ACC112 (cell line): ENCODE results near the gene CASZ1.

ENCODE experiments used
- H2AFZ ChIP-seq: fragments of 200-600 bp; sonication (generic); one replicate; pipeline ENCODE4 v1.6.0; 2017; ENCODE audit warnings: antibody characterized with exemption, low read length; ENCODE audit not compliant: unreplicated experiment
- H3K27ac ChIP-seq: fragments of 200-600 bp; sonication (generic); 2 replicates; pipeline ENCODE4 v1.5.1; 2014; ENCODE audit warnings: low read depth, mild to moderate bottlenecking, antibody characterized with exemption, low read length, moderate library complexity
- H3K27me3 ChIP-seq: fragments of 200-600 bp; sonication (generic); 2 replicates; pipeline ENCODE4 v1.6.1; 2014; ENCODE audit warnings: mild to moderate bottlenecking, antibody characterized with exemption, low read length, moderate library complexity, mixed read lengths; ENCODE audit not compliant: insufficient read depth
- H3K36me3 ChIP-seq: fragments of 200-600 bp; sonication (generic); 2 replicates; pipeline ENCODE4 v1.6.1; 2016; ENCODE audit warnings: mild to moderate bottlenecking, antibody characterized with exemption, low read length, moderate library complexity, mixed read lengths; ENCODE audit not compliant: insufficient read depth
- H3K4me1 ChIP-seq: fragments of 200-600 bp; sonication (generic); one replicate; pipeline ENCODE4 v1.6.1; 2016; ENCODE audit warnings: low read length, mixed read lengths; ENCODE audit not compliant: insufficient read depth, unreplicated experiment, control insufficient read depth
- H3K4me3 ChIP-seq: fragments of 200-600 bp; sonication (generic); 2 replicates; pipeline ENCODE4 v1.5.1; 2014; ENCODE audit warnings: mild to moderate bottlenecking, low read depth, low read length
- H3K79me2 ChIP-seq: fragments of 200-600 bp; sonication (generic); one replicate; pipeline ENCODE4 v1.6.0; 2016; ENCODE audit warnings: low read length; ENCODE audit not compliant: control insufficient read depth, unreplicated experiment, insufficient read depth

Gene CASZ1

DNA sequence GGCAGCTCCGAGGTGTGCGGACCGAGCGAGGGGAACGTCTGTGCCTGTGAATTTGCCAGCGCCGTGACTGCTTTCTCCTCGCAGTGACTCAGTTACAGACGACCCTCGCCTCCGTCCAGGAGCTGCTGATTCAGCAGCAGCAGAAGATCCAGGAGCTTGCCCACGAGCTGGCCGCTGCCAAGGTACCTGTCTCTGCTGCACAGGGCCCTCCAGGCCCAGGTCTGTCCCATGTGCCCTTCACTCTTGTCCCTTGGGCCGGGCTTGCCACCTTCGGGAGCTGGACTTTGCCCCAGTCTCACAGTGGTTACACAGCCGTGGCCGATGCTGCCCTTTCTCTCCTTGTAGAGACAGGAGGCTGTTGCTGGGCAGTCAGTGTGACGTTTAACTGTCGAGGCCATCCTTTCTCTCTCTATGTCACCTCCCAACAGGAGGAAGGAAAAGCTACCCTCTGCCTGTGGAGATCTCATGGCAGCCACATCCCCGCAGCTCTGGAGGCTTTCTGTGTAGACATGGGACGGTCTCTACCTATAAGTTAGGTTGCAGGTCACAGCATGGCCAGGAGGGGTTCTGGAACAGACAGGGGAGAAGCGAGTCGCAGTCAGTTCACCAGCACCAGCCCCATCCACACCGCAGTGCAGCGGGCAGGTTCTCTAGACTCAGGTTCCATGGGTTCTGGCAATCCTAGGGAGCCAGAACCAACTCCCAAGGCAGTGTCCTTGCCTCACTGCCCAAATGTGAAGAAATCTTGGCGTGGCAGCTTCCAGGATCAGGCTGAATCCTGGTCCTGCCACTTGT is 172.0 kb downstream of the CASZ1 start:
- H2AFZ ChIP-seq = no peak overlapping the region
- no peaks in the 10 kb centered on the region for H3K27me3 ChIP-seq
- no peak overlapping the region for H3K27ac ChIP-seq
- H3K36me3 ChIP-seq = no peaks in the 10 kb centered on the region
- H3K4me3 ChIP-seq = no peak overlapping the region
- H3K4me1 ChIP-seq = no peaks in the 10 kb centered on the region
- H3K79me2 ChIP-seq = no peaks in the 10 kb centered on the region

DNA sequence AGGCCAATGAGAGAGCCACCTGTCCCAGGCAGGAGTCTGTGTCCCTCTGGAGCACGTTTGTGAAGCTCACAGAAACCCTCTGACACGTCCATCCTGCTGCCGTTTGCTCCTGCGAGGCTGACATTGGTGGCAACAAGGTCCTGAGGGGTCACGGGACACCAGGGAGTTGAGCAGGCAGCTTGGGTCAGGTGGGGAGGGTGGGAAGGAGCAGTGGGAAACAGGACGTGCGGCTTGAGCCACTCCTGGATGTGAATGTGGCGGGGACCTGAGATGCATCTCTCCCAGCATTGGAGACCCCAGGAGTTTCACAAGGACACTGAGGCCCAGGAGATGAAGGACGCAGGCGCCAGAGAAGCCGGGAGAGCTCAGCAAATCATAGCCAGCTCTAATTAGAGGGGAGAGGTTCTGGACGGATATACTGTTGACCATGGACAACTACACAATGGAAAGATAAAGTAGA is 172.7 kb downstream of the CASZ1 start:
- no peaks in the 10 kb centered on the region for H3K79me2 ChIP-seq
- no peak overlapping the region for H3K4me3 ChIP-seq
- H3K36me3 ChIP-seq = no peaks in the 10 kb centered on the region
- H3K4me1 ChIP-seq = no peaks in the 10 kb centered on the region
- H3K27ac ChIP-seq = no peak overlapping the region
- no peaks in the 10 kb centered on the region for H3K27me3 ChIP-seq
- no peak overlapping the region for H2AFZ ChIP-seq

DNA sequence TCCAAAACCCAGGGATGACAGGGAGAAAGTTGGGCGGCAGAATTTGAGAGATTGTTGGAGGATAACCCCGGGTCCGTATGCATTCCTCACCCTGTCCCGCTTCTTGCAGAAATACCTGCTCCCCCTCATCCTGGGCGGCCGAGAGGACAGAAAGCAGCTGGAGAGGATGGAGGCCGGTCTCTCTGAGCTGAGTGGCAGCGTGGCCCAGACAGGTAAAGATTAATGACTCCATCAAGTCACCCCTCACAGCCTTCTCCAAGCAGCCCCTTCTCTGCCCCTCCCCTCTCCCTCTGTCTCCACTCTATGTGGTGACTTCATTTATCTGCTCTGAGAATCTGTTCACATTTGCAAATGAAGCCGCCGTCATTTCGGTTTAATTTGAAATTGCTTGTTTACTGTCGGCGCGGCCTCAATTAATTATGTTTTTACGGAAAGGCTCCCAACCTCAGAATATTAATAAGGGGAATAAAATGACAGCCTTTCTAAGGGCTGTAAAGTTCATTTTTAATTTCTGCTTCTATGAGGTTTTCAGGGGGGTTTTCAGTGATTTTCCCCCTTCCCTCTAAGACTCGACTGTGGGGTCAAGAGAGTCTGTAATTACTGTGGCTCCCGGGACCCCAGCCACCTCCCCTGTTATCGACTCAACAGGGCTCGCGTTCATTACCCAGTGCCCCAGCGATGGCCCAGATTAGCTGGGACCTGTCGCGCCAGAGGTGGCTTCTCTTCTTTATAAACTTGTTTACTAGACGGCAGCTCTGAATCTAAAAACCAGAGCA is 173.3 kb downstream of the CASZ1 start:
- H3K27me3 ChIP-seq = no peaks in the 10 kb centered on the region
- no peaks in the 10 kb centered on the region for H3K4me1 ChIP-seq
- H3K36me3 ChIP-seq = no peaks in the 10 kb centered on the region
- H3K4me3 ChIP-seq = no peak overlapping the region
- no peak overlapping the region for H2AFZ ChIP-seq
- H3K27ac ChIP-seq = no peak overlapping the region
- no peaks in the 10 kb centered on the region for H3K79me2 ChIP-seq

DNA sequence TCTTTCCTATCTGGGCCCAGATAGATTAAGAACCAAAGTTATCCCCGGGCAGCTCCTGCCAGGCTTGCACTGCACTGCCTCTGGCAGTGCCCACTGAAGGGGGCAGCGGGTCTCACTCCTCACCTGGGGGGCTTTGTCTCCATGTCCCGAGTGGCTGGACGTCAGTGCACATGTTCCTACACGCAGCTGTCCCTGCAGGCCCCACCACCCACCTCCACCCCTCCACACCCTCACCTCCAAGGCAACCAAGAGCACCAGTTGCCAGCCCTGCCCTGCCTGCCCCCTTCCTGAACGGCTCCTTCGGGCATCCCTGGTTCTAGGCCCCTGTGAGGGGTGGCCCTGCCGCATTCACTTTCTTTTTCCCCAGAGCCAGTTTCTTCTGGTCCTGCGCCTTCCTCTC is 174.5 kb downstream of the CASZ1 start:
- H2AFZ ChIP-seq = no peak overlapping the region
- no peaks in the 10 kb centered on the region for H3K27me3 ChIP-seq
- no peaks in the 10 kb centered on the region for H3K4me1 ChIP-seq
- H3K36me3 ChIP-seq = no peaks in the 10 kb centered on the region
- H3K4me3 ChIP-seq = no peak overlapping the region
- no peak overlapping the region for H3K27ac ChIP-seq
- no peaks in the 10 kb centered on the region for H3K79me2 ChIP-seq

DNA sequence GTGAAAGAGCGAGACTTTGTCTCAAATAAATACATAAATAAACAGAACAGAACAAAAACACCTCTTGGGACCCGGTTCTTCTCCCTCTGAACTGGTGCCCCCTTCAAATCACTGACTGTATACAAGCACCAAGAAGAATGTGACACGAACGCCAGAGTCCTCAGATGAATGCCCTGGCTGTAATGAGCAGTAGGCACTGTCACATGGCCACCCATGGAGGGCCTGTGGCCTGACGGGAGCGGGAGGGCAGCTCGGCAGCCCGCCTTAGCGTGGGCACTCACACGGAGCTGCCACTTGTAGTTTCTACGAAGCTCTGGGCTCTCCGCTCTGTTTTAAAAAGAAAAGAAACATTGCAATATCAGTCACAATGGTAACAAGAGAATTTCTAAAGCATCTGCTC is 175.7 kb downstream of the CASZ1 start:
- H3K4me3 ChIP-seq = no peak overlapping the region
- H3K27me3 ChIP-seq = no peaks in the 10 kb centered on the region
- no peak overlapping the region for H2AFZ ChIP-seq
- no peak overlapping the region for H3K27ac ChIP-seq
- no peaks in the 10 kb centered on the region for H3K36me3 ChIP-seq
- H3K79me2 ChIP-seq = no peaks in the 10 kb centered on the region
- H3K4me1 ChIP-seq = no peaks in the 10 kb centered on the region

DNA sequence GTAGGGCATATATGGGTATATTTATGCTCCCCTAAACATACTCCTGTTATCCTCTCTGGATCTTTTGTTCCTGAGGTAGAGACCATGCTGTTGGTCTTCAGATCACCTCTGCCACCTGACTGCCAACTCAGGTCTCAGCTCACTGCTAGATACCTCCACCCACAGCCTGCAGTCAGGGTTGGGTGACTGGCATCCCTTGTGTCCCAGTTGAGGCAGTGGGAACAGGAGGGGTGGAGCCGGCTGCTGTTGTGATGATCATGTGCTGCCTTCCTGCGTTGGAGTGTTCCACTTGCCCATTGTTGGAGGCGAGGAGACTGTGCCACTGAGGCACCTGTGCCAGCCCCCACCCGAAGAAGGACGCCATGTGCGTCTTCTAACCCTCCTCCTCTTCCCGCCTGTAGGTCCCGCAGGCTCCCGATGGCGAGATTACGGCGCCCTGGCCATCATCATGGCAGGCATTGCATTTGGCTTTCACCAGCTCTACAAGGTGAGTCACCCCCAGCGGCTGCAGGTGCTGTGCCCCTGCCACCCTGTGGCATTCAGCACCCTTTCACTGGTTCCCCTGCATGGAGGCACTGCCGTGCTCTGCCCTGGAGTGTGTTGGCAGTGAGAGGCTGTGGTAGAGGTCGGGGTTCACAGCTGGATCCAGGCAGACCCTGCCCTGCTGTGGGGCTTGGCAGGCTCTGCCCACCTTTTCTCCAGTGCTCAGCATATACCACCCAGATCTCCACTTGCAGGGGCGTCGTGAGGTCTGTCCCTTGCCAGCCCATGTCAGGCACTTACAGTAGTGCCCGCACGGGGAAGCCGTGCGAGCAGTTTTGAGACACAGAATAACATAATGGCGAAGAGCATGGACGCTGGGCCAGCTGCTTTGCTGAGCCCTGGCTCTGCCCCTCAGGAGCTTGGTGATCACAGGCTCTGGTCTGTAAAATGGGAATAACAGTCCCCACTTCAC is 178.2 kb downstream of the CASZ1 start:
- H2AFZ ChIP-seq = no peak overlapping the region
- no peak overlapping the region for H3K4me3 ChIP-seq
- no peaks in the 10 kb centered on the region for H3K4me1 ChIP-seq
- no peaks in the 10 kb centered on the region for H3K36me3 ChIP-seq
- H3K27me3 ChIP-seq = no peaks in the 10 kb centered on the region
- no peaks in the 10 kb centered on the region for H3K79me2 ChIP-seq
- no peak overlapping the region for H3K27ac ChIP-seq

DNA sequence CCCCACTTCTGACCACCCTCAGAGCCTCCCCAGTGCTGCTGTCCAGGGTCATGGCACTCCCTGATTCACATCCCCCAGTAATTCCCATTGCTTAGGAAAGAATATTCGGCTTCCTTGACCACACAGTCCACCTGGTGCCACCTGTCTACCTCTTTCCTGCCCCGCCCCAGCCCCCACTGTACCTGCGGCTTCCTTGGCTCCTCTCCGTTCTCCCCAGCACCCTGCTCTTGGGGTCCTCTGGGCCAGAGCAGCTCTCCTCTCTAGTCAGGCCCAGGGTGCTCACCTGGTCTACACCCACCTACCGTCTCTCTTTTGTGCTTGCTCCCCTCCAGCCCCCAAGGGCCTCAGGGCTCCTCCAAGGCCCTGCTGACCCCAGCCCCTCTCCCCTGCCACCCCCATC is 179.1 kb downstream of the CASZ1 start:
- Histone ChIP-seq H3K4me1 (no peaks in the 10 kb centered on the region), H3K4me3 (no peak overlapping the region), H3K79me2 (no peaks in the 10 kb centered on the region), H3K27ac (no peak overlapping the region), H2AFZ (no peak overlapping the region), H3K27me3 (no peaks in the 10 kb centered on the region), H3K36me3 (no peaks in the 10 kb centered on the region)

DNA sequence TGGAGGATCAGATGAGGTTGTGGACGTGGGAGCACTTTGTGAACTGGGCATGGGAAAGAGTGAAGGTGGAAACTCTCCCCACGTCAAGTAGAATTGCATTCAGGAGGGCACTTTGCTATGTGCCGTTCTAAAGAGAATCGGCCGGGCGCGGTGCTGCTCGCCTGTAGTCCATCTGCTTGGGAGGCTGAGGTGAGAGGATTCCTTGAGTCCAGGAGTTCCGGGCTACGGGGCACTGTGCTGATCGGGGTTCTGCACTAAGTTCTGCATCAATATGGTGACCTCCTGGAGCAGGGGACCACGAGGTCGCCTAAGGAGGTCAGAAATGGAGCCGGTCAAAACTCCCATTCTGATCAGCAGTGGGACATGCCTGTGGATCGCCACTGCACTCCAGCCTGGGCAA is 179.8 kb downstream of the CASZ1 start:
- no peak overlapping the region for H3K27ac ChIP-seq
- H3K79me2 ChIP-seq = no peaks in the 10 kb centered on the region
- no peaks in the 10 kb centered on the region for H3K36me3 ChIP-seq
- H3K27me3 ChIP-seq = no peaks in the 10 kb centered on the region
- H3K4me3 ChIP-seq = no peak overlapping the region
- H3K4me1 ChIP-seq = no peaks in the 10 kb centered on the region
- no peak overlapping the region for H2AFZ ChIP-seq

DNA sequence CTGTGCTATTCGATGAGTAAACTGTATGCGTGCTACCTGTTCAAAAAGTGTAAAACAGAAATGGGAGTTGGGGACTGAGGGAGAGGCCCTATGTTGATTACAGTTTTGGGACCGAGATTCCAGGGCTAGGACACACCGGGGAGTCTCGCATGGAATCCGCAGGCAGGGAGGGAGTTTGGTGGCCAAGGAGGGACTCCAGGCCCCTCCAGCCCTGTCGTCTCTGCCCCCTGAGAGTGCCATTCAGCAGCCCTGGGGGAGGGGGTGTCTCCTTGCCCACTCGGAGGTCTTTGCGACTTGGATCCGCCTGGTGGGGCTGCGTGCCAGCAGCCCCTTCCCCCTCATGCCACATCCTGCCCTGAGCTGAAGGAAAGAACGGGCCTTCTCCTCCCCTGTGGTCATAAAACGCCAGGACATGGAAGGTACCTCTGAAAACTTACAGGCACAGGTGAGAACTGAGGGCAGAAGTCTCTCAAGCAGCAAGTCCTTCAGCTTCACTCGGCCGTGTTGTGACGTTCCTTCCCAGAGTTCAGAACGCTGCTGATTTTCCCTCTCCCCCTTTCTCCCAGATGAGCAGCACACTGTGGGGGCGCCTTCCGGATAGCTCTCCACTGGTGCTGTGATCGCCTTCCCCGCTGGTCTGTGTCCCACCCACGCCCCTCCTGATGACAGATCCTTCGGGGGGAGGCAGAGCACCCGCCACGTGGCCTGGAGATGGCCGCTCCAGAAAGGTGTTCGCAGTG is 180.3 kb downstream of the CASZ1 start:
- no peak overlapping the region for H2AFZ ChIP-seq
- no peaks in the 10 kb centered on the region for H3K4me1 ChIP-seq
- no peak overlapping the region for H3K27ac ChIP-seq
- H3K27me3 ChIP-seq = no peaks in the 10 kb centered on the region
- H3K79me2 ChIP-seq = no peaks in the 10 kb centered on the region
- no peaks in the 10 kb centered on the region for H3K36me3 ChIP-seq
- H3K4me3 ChIP-seq = no peak overlapping the region

DNA sequence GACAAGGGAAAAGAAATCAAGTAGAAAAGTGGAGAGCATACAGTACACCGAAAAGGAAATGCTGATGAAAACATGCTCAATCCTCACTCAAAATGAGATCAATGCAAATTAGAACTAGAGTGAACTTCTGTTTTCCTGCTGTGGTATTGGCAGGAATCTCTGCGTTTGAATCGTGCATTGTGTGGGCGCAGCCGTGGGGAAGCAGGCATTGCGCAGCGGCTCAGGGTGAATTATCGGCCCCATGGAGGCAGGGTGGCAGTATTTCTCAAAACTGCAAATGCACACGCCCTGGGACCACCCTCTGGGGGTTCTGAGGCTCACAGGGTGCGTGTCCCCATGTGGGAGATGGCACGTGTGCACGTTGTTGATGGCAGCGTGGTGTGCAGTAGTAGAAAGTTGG is 181.1 kb downstream of the CASZ1 start:
- no peak overlapping the region for H2AFZ ChIP-seq
- H3K79me2 ChIP-seq = no peaks in the 10 kb centered on the region
- no peaks in the 10 kb centered on the region for H3K27me3 ChIP-seq
- no peaks in the 10 kb centered on the region for H3K4me1 ChIP-seq
- H3K36me3 ChIP-seq = no peaks in the 10 kb centered on the region
- H3K27ac ChIP-seq = no peak overlapping the region
- no peak overlapping the region for H3K4me3 ChIP-seq
